Duodenal mucosa (tissue), 2 donors: Measurements from ENCODE around the gene C15orf40.
"Not testable (repeated sequence)": the region's sequence is repeated elsewhere in the genome, so short reads cannot be mapped to it uniquely, and the experiment has no call there.

Experiments used
- H3K27ac ChIP-seq: one replicate; pipeline ENCODE4 v1.7.0; 2013; ENCODE audit warnings: low read depth, low read length
- H3K27me3 ChIP-seq, 2 donors: one replicate each; pipeline ENCODE4 v1.7.0; 2013; ENCODE audit warnings: low read length in 2 of 2, control low read depth in 1 of 2; ENCODE audit not compliant: insufficient read depth in 2 of 2, control insufficient read depth in 1 of 2
- H3K36me3 ChIP-seq, 2 donors: one replicate each; pipeline ENCODE4 v1.7.0; 2013; ENCODE audit warnings: low read length in 2 of 2, control low read depth in 1 of 2; ENCODE audit not compliant: insufficient read depth in 2 of 2, control insufficient read depth in 1 of 2
- H3K4me1 ChIP-seq, 2 donors: one replicate each; pipeline ENCODE4 v1.7.0; 2013; ENCODE audit warnings: low read length in 2 of 2, control low read depth in 1 of 2; ENCODE audit not compliant: insufficient read depth in 2 of 2, control insufficient read depth in 1 of 2
- H3K4me3 ChIP-seq, 2 donors: one replicate each; pipeline ENCODE4 v1.7.0; 2013; ENCODE audit warnings: low read length in 2 of 2, low read depth in 1 of 2
- H3K9ac ChIP-seq, 2 donors: one replicate each; pipeline ENCODE4 v1.7.0; 2013; ENCODE audit warnings: low read length in 2 of 2, low read depth in 1 of 2
- H3K9me3 ChIP-seq, 2 donors: one replicate each; pipeline ENCODE4 v1.7.0; 2013; ENCODE audit warnings: low read length in 2 of 2, control low read depth in 1 of 2; ENCODE audit not compliant: control insufficient read depth in 1 of 2

Gene C15orf40

GRCh38 chr15:82944056-82944455 lies 67.4 kb downstream of the C15orf40 start:
- H3K27me3 ChIP-seq = no peaks in the 10 kb centered on the region
- H3K27ac ChIP-seq = no peak overlapping the region
- H3K9ac ChIP-seq = no peak overlapping the region
- H3K4me3 ChIP-seq = no peak overlapping the region
- H3K9me3 ChIP-seq = no peaks in the 10 kb centered on the region
- H3K4me1 ChIP-seq = no peaks in the 10 kb centered on the region
- H3K36me3 ChIP-seq = no peaks in the 10 kb centered on the region

GRCh38 chr15:82943176-82943575 lies 68.3 kb downstream of the C15orf40 start:
- no peak overlapping the region for H3K9ac ChIP-seq
- no peaks in the 10 kb centered on the region for H3K27me3 ChIP-seq
- no peaks in the 10 kb centered on the region for H3K36me3 ChIP-seq
- no peaks in the 10 kb centered on the region for H3K9me3 ChIP-seq
- no peak overlapping the region for H3K4me3 ChIP-seq
- no peaks in the 10 kb centered on the region for H3K4me1 ChIP-seq
- no peak overlapping the region for H3K27ac ChIP-seq

DNA sequence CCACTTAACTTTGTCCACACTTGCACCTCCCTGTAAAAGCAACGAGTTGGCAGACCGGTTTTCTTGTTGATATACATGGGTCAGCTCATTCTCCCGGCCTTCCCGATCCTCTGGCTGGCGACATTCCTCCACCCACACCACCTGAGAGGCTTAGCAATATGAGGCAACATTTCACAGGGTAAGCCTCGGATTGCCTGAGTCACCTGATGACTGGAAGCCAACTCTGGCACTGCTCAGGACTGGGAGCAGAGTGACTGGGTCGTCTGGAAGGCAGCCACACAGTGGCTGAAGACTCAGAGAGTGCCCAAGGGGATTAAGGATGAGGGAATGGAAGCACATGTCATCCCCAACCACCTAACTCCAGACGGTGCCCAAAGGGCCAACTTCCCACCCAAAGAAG lies 68.7 kb downstream of the C15orf40 start:
- Histone ChIP-seq H3K9ac (no peak overlapping the region), H3K9me3 (no peaks in the 10 kb centered on the region), H3K27ac (no peak overlapping the region), H3K4me1 (no peaks in the 10 kb centered on the region), H3K4me3 (no peak overlapping the region), H3K27me3 (no peaks in the 10 kb centered on the region), H3K36me3 (no peaks in the 10 kb centered on the region)

DNA sequence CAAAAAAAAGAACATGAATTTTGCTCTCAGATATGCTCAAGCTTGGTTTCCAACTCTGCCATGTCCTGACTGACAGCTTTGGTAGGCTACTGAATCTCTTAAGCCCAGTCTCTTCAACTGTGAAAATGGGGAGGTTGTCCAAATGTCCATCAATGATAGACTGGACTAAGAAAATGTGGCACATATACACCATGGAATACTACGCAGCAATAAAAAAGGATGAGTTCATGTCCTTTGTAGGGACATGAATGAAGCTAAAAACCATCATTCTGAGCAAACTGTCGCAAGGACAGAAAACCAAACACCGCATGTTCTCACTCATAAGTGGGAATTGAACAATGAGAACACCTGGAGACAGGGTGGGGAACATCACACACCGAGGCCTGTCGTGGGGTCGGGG lies 71.8 kb downstream of the C15orf40 start:
- not testable (repeated sequence) for H3K9ac ChIP-seq, H3K9me3 ChIP-seq, H3K27me3 ChIP-seq, H3K4me1 ChIP-seq, H3K27ac ChIP-seq, H3K4me3 ChIP-seq, H3K36me3 ChIP-seq
